Fibroblast of upper back skin (primary cell): ENCODE measurements around the gene MRPL20.
"Not testable (repeated sequence)": the region's sequence is repeated elsewhere in the genome, so short reads cannot be mapped to it uniquely, and the experiment has no call there.

Experiments used
- DNase-seq: peaks from one replicate; pipeline ENCODE4 v3.0.0-alpha.2; 2013

The MRPL20 gene

DNA sequence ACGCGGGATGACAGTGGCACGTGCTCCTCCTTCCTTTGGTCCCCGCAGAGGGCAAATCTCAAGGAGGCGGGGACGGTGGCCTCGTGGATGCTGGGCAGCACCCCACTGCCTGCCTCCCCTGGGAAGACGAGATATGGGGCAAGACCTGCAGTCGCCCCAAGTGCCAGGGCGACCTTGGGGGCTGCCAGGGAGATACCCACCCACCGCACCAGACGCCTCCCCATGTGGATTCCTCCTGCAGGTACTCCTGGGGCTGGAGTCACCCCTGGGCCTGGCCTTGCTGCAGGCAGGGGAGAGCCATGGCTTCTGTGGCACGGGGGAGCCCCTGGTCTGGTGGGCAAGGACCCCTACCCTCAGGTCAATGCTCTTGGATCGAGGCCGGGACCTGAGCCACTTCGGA lies 26.2 kb downstream of the MRPL20 start:
- no peak for DNase-seq

GRCh38 chr1:1377540-1378205 lies 29.4 kb downstream of the MRPL20 start:
- DNase-seq = no peak

DNA sequence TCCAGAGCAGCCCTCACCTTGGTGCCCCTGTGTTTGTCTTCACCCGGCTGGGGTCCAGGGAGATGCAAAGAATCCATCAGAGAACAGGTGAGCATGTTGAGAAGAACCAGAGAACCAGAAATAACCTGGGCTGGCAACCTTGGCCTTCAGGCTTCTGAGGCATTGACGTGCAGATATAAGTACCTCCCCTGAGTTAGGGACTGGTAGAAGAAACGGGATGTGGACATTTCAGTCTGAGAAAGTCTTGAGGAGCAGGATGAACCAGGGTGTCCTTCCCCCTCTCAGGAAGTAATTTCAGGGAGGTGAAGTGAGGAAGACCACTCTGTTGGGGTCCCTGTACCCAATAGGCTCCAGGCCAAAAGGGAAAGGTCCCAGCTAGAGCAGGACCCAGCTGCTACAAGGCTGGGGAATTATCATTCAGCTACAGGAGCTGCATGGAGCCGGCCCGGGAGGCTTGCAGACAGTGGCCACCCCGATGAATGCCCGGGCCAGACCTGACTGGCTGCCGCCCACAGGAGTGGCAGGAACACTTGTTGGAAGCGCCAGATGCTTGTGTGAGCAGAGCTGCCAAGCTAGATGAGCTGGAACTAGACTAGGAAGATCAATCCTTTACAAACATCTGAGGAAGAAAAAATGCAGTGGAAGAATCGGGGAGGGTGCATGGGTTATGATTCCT lies 30.4 kb downstream of the MRPL20 start:
- no peak for DNase-seq

GRCh38 chr1:1374929-1375662 lies 32.0 kb downstream of the MRPL20 start, which contains the start of gene AURKAIP1:
TSS of gene AURKAIP1 (minus strand) at chr1:1375207. CDS start at chr1:1374756, 451 bp downstream.
- DNase-seq = peak; percentile 100

GRCh38 chr1:1374589-1374928 lies 32.5 kb downstream of the MRPL20 start:
- no peak for DNase-seq

GRCh38 chr1:1373815-1374588 lies 33.1 kb downstream of the MRPL20 start:
- no peak for DNase-seq

GRCh38 chr1:1373051-1373814 lies 33.9 kb downstream of the MRPL20 start:
- no peak for DNase-seq

- DNase-seq = no peak
These were observed 35.1 kb downstream of the MRPL20 start for GRCh38 chr1:1371746-1372711.

- DNase-seq = no peak
These were observed 35.7 kb downstream of the MRPL20 start for GRCh38 chr1:1371364-1371745.

DNA sequence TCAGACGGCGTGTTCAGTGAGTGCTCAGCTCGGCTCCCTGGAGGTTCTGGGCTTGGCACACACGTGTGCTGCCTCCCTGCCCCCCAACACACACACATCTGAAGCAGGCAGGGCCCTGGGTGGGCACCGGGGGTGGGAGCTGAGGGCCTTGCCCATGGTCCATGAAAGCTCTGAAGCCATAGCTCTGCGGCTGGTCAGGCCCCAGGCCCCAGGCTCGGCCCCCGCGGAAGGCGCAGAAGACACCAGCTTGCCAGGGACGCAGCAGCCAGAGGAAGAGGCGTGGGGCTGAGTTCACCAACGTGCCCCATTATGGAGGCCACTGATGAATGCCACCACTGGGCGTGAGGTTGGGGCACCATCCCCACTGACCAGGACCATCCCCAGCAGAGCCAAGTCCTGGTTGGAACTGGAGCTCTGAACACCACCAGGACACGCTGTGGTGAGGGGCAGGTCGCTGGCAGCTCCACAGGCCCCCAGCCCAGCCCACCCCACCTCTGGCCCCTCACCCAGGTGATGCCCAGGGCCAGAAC lies 36.3 kb downstream of the MRPL20 start:
- DNase-seq = no peak

GRCh38 chr1:1370094-1370493 lies 37.0 kb downstream of the MRPL20 start:
- not testable (repeated sequence) for DNase-seq

DNA sequence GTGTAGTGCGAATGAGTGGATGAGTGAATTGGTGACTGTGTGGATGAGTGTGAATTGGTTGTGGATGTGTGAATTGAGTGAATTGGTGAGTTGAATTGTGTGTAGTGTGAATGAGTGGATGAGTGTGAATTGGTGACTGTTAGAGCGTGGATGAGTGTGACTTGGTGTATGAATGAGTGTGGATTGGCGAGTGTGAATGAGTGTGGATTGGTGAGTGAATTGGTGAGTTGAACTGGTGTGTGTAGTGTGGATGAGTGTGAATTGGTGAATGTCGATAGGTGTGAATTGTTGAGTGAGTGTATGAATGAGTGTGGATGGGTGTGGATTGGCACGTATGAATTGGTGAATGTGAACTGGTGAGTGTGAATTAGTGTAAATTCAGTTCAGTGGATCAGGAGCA lies 39.8 kb downstream of the MRPL20 start:
- no peak for DNase-seq

- DNase-seq = no peak
These were observed 40.4 kb downstream of the MRPL20 start for GRCh38 chr1:1366699-1367066.

- no peak for DNase-seq
These were observed 41.0 kb downstream of the MRPL20 start for GRCh38 chr1:1365875-1366698.

GRCh38 chr1:1364266-1364665 lies 42.8 kb downstream of the MRPL20 start:
- DNase-seq = no peak

DNA sequence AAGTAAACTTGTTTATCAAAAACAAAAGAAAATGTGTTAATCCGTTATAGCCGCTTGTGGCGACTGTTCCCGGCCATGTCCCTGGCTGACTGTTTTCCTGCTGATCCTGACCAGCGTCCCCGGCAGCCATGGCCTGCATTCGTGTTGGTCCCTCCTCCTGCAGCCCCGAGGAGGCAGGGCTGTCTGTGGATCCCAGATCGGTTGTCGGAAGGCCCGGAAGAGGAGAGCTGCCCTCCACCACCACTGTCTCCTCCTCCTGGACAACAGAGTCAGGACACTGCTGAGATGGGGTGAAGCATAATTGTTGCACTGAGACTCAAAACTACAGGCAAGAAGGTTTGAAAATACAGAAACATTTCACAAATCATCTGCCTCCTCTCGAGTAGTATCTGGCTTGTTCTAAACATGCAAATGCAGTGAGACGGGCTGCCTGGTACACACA lies 45.1 kb downstream of the MRPL20 start:
- peak; percentile 87 for DNase-seq

DNA sequence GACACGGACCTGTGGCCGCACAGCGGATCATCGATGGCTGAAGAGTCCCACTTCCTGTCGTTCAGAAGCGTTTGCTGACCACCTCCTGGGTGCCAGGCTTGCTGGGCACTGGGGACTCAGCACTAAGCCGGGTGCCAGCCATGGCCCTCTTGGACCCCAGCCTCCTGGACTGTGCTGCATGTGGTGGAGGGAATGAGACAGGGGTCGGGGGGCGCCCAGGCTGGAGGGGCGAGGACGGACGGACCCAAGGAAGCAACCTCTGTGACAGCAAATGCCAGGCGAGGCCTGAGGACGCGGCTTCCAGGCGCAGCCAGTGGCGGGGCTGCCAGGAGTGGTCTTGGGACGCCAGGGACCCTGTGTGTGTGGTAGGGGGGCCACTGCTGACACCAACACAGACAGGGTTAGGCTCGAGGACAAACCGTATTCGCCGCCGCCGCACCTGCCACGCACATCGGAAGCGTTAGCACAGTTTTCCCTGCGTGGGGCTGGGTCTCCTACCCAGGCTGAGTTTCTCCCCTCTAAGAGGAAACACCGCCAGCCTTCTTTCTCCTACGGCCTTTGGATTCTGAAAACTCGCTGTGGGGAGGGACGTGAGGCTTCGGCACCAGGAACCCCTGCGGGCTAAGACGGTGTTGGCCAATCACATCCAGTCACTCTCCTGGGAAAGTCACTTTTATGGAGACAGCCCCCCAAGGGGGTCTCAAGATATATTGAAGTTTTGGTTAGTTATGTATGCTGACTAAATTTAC lies 45.7 kb downstream of the MRPL20 start:
- DNase-seq = no peak

- peak; percentile 96 for DNase-seq
These were observed 46.5 kb downstream of the MRPL20 start for GRCh38 chr1:1360506-1361169.
